Cardiac muscle cell (in vitro differentiated cells and primary cell): Measurements from ENCODE around the gene SNX6. TPM values are rescaled to one million over a fixed set of nuclear protein-coding genes. Genes with fewer than 3 reads are reported as not detected.

Source experiments
- DNase-seq, 2 donors: peaks; one replicate each; pipeline versions ENCODE4 v3.0.0 to v3.0.0-alpha.2; 2010 to 2017; ENCODE audit warnings: low read depth in 1 of 2, low spot score in 1 of 2
- H3K27ac ChIP-seq: fragments of 200-600 bp; sonication (generic); 2 replicates; pipeline ENCODE4 v1.5.1; 2016
- H3K27me3 ChIP-seq: fragments of 200-600 bp; sonication (generic); 2 replicates; pipeline ENCODE4 v1.6.0; 2016; ENCODE audit warnings: control low read depth
- H3K36me3 ChIP-seq: fragments of 200-600 bp; sonication (generic); 2 replicates; pipeline ENCODE4 v1.5.1; 2016; ENCODE audit warnings: control low read depth
- H3K4me1 ChIP-seq: fragments of 200-600 bp; sonication (generic); 2 replicates; pipeline ENCODE4 v1.8.1; 2017; ENCODE audit warnings: low read depth, mild to moderate bottlenecking, mixed run types
- H3K4me3 ChIP-seq: fragments of 200-600 bp; sonication (generic); 2 replicates; pipeline ENCODE4 v1.5.1; 2016; ENCODE audit warnings: mild to moderate bottlenecking
- H3K9me3 ChIP-seq: fragments of 200-600 bp; sonication (generic); 2 replicates; pipeline ENCODE4 v1.5.1; 2017; ENCODE audit warnings: low read depth, mild to moderate bottlenecking, control low read depth
- CTCF ChIP-seq: IDR thresholded peaks from 2 replicates; pipeline ENCODE4 v1.5.1; 2012; ENCODE audit warnings: low read depth, mild to moderate bottlenecking, low read length
- polyA plus RNA-seq: library from polyadenylated mRNA; unstranded; fragments of >200 nt; fragmentation: Nextera tagmentation; extraction: Ambion mirVana; gene quantifications from 2 replicates; pipeline ENCODE4 v1.2.1, GENCODE V29; 2016
- total RNA-seq: library from RNA; depleted of rRNA; stranded (reverse); fragments of >200 nt; gene quantifications from 2 replicates; pipeline ENCODE4 v1.2.3, GENCODE V29; 2016

SNX6 gene
- total and polyA plus RNA-seq, 2 experiments from 2014 or later = 83.1 to 95.1 TPM

DNA sequence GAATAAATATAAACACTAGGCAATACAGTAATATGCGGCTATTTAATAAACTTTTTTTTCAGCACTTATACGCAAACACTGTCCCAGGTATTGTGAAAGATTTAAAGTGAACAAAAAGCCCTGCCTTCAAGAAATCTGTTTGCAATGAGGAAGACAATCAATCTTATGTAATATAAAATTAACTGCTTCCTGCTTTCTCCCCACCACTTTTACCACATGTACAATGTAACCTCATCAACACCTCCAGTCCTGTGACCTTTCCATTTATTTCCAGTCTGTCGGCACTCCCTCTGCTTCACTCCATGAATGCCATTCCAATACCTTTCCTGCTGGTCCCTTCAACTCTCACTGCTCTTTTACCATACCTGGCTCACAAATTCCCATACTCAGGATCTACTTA is 10.5 kb downstream of the SNX6 start:
- peak overlapping the region; percentile 10 for H3K27ac ChIP-seq
- DNase-seq = peak in 1 of 2 donors; percentile 7
- TF ChIP-seq CTCF = no peak
- H3K4me1 ChIP-seq = no peaks in the 10 kb centered on the region
- H3K4me3 ChIP-seq = no peak overlapping the region
- H3K27me3 ChIP-seq = no peaks in the 10 kb centered on the region
- H3K9me3 ChIP-seq = no peaks in the 10 kb centered on the region
- H3K36me3 ChIP-seq = peaks cover 7% of the 10 kb centered on the region

- no peaks in the 10 kb centered on the region for H3K36me3 ChIP-seq
- H3K27me3 ChIP-seq = no peaks in the 10 kb centered on the region
- no peak overlapping the region for H3K4me3 ChIP-seq
- no peaks in the 10 kb centered on the region for H3K4me1 ChIP-seq
- no peaks in the 10 kb centered on the region for H3K9me3 ChIP-seq
- no peak for DNase-seq
- no peak overlapping the region for H3K27ac ChIP-seq
- TF ChIP-seq CTCF = no peak
Measured at GRCh38 chr14:34616360-34616759, 13.6 kb downstream of the SNX6 start.

- Histone ChIP-seq H3K36me3 (no peaks in the 10 kb centered on the region), H3K4me3 (no peak overlapping the region), H3K27me3 (no peaks in the 10 kb centered on the region), H3K27ac (no peak overlapping the region), H3K9me3 (no peaks in the 10 kb centered on the region), H3K4me1 (no peaks in the 10 kb centered on the region)
- DNase-seq = no peak
- no peak for TF ChIP-seq CTCF
Measured at GRCh38 chr14:34615507-34615906, 14.4 kb downstream of the SNX6 start.

DNA sequence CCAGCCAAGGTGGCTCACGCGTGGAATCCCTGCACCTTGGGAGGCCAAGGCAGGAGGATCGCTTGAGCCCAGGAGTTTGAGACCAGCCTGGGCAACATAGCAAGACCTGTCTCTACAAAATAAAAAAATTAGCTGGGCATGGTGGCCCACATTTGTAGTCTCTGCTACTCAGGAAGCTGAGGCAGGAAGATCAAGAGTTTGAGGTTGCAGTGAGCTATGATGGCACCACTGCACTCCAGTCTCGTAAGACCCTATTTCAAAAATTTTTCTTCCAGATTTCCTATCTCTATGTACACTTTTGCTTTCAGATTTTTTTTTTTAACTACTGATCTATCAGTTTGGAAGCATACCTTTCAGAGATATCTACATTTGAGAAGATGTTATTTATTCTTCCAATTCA is 15.3 kb downstream of the SNX6 start:
- Histone ChIP-seq H3K27ac (no peak overlapping the region), H3K36me3 (peaks cover 2% of the 10 kb centered on the region), H3K4me1 (no peaks in the 10 kb centered on the region), H3K27me3 (no peaks in the 10 kb centered on the region), H3K9me3 (no peaks in the 10 kb centered on the region), H3K4me3 (no peak overlapping the region)
- DNase-seq = no peak
- no peak for TF ChIP-seq CTCF

DNA sequence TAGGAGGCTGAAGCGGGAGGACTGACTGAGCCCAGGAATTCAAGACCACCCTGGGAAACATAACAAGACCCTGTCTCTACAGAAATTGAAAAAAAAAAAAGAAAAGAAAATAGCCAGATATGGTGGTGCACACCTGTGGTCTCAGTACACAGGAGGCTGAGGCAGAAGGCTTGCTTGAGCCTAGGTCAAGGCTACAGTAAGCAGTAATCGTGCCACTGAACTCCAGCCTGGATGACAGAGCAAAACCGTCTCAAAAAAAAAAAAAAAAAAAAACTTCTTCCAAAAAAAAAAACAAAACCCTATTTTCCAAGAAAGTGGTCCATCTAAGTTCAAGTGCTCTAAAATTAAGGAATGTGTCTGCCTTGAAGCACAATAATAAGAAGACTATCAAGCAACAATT is 19.8 kb downstream of the SNX6 start:
- Histone ChIP-seq H3K4me3 (no peak overlapping the region), H3K27ac (no peak overlapping the region), H3K9me3 (no peaks in the 10 kb centered on the region), H3K4me1 (no peaks in the 10 kb centered on the region), H3K27me3 (no peaks in the 10 kb centered on the region), H3K36me3 (peaks cover 37% of the 10 kb centered on the region)
- TF ChIP-seq CTCF = no peak
- DNase-seq = no peak

DNA sequence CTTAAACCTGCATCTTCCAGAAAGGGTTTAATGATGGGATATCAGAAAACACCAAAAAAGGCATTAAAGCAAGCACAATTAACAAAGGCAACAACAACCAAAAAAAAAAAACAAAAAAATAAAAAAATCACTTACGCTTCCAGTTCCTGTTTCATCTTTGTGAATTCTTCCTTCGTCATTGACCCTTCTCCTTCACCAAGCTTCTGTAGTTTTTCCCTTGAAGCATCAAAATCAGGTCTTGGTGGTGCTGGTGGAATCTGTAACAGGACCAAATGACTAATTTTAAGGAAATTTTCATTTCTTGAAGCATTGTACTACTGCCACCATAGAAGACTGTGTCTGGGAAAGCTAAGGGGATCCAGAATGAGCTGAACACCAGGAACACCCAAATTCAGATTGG is 24.5 kb downstream of the SNX6 start:
- no peak for DNase-seq
- H3K4me3 ChIP-seq = no peak overlapping the region
- no peaks in the 10 kb centered on the region for H3K27me3 ChIP-seq
- no peak overlapping the region for H3K27ac ChIP-seq
- H3K36me3 ChIP-seq = peaks cover 74% of the 10 kb centered on the region
- no peaks in the 10 kb centered on the region for H3K4me1 ChIP-seq
- no peak for TF ChIP-seq CTCF
- H3K9me3 ChIP-seq = no peaks in the 10 kb centered on the region
